Erythroblast (primary cell): ENCODE measurements around the gene STYK1.

Experiments used
- GATA1 ChIP-seq: IDR thresholded peaks from 2 replicates; pipeline ENCODE4 v1.6.1; 2011; ENCODE audit warnings: low read depth, mild to moderate bottlenecking, control low read depth, low read length, moderate library complexity
- POLR2A ChIP-seq: IDR thresholded peaks from 2 replicates; pipeline ENCODE4 v1.6.1; 2011; ENCODE audit warnings: mild to moderate bottlenecking, low read length

- no peak for TF ChIP-seq POLR2A
- no peak for TF ChIP-seq GATA1
Measured at GRCh38 chr12:10582704-10583103, 91.1 kb downstream of the STYK1 start.
